Mucosa of stomach (tissue), 1 donor: ENCODE results near the gene SRCAP.

Experiments
- H3K27me3 ChIP-seq: one replicate; pipeline ENCODE4 v1.7.0; 2013; ENCODE audit warnings: mild to moderate bottlenecking, low read length; ENCODE audit not compliant: control insufficient read depth, insufficient read depth
- H3K36me3 ChIP-seq: one replicate; pipeline ENCODE4 v1.7.0; 2013; ENCODE audit warnings: low read length; ENCODE audit not compliant: control insufficient read depth, insufficient read depth
- H3K4me1 ChIP-seq: one replicate; pipeline ENCODE4 v1.7.0; 2013; ENCODE audit warnings: mild to moderate bottlenecking, low read length; ENCODE audit not compliant: control insufficient read depth, insufficient read depth
- H3K4me3 ChIP-seq: one replicate; pipeline ENCODE4 v1.7.0; 2013; ENCODE audit warnings: low read length
- H3K9ac ChIP-seq: one replicate; pipeline ENCODE4 v1.7.0; 2013; ENCODE audit warnings: mild to moderate bottlenecking, low read length, moderate library complexity
- H3K9me3 ChIP-seq: one replicate; pipeline ENCODE4 v1.7.0; 2013; ENCODE audit warnings: mild to moderate bottlenecking, low read length, moderate library complexity; ENCODE audit not compliant: control insufficient read depth
- donor health status: Pancreatic carcinoma.

The SRCAP gene

GRCh38 chr16:30657866-30658730, 40.9 kb upstream of the SRCAP start, which contains the start of gene FBRS:
TSS of gene FBRS (plus strand) at chr16:30658431. CDS start at chr16:30659519, 1,088 bp downstream.
- Histone ChIP-seq H3K4me1 (peaks cover 26% of the 10 kb centered on the region), H3K9me3 (no peaks in the 10 kb centered on the region), H3K27me3 (no peaks in the 10 kb centered on the region), H3K4me3 (peak within 1 kb of the TSS; percentile 92), H3K9ac (peak within 1 kb of the TSS; percentile 99), H3K36me3 (peaks cover 8% of the 10 kb centered on the region)

GRCh38 chr16:30658731-30659506, 40.1 kb upstream of the SRCAP start:
- H3K9ac ChIP-seq: peak overlapping the region; percentile 99

GRCh38 chr16:30659507-30660423, 39.2 kb upstream of the SRCAP start:
- Histone ChIP-seq H3K4me1 (peaks cover 26% of the 10 kb centered on the region), H3K36me3 (peaks cover 8% of the 10 kb centered on the region), H3K9ac (peak overlapping the region; percentile 99)

More at GRCh38 chr16:30658731-30659506, 40.1 kb upstream of the SRCAP start:
- Histone ChIP-seq H3K9me3 (no peaks in the 10 kb centered on the region), H3K36me3 (peaks cover 8% of the 10 kb centered on the region), H3K27me3 (no peaks in the 10 kb centered on the region), H3K4me3 (peak overlapping the region; percentile 92), H3K4me1 (peaks cover 26% of the 10 kb centered on the region)

GRCh38 chr16:30660424-30661261, 38.3 kb upstream of the SRCAP start:
- H3K27me3 ChIP-seq: no peaks in the 10 kb centered on the region
- no peaks in the 10 kb centered on the region for H3K9me3 ChIP-seq
- H3K4me1 ChIP-seq: peaks cover 26% of the 10 kb centered on the region
- H3K4me3 ChIP-seq: peak overlapping the region; percentile 77
- H3K36me3 ChIP-seq: peaks cover 11% of the 10 kb centered on the region
- peak overlapping the region; percentile 99 for H3K9ac ChIP-seq

More at GRCh38 chr16:30659507-30660423, 39.2 kb upstream of the SRCAP start:
- H3K27me3 ChIP-seq: no peaks in the 10 kb centered on the region
- peak overlapping the region; percentile 92 for H3K4me3 ChIP-seq
- H3K9me3 ChIP-seq: no peaks in the 10 kb centered on the region

- Histone ChIP-seq H3K4me3 (no peak overlapping the region), H3K36me3 (peaks cover 17% of the 10 kb centered on the region), H3K9ac (no peak overlapping the region), H3K27me3 (no peaks in the 10 kb centered on the region), H3K9me3 (no peaks in the 10 kb centered on the region), H3K4me1 (peaks cover 17% of the 10 kb centered on the region)
Measured at GRCh38 chr16:30662449-30662848, 36.5 kb upstream of the SRCAP start.

GRCh38 chr16:30663038-30663437, 35.9 kb upstream of the SRCAP start:
- H3K9me3 ChIP-seq: no peaks in the 10 kb centered on the region
- peaks cover 22% of the 10 kb centered on the region for H3K36me3 ChIP-seq
- peaks cover 15% of the 10 kb centered on the region for H3K4me1 ChIP-seq
- no peaks in the 10 kb centered on the region for H3K27me3 ChIP-seq
- H3K9ac ChIP-seq: no peak overlapping the region
- no peak overlapping the region for H3K4me3 ChIP-seq

GRCh38 chr16:30663820-30664219, 35.2 kb upstream of the SRCAP start:
- Histone ChIP-seq H3K9me3 (no peaks in the 10 kb centered on the region), H3K36me3 (peaks cover 22% of the 10 kb centered on the region), H3K9ac (no peak overlapping the region), H3K4me1 (peaks cover 15% of the 10 kb centered on the region), H3K27me3 (no peaks in the 10 kb centered on the region), H3K4me3 (no peak overlapping the region)

GRCh38 chr16:30664616-30665109, 34.3 kb upstream of the SRCAP start:
- H3K9ac ChIP-seq: no peak overlapping the region
- H3K4me3 ChIP-seq: no peak overlapping the region
- no peaks in the 10 kb centered on the region for H3K9me3 ChIP-seq
- H3K4me1 ChIP-seq: peaks cover 15% of the 10 kb centered on the region
- H3K27me3 ChIP-seq: no peaks in the 10 kb centered on the region
- peaks cover 22% of the 10 kb centered on the region for H3K36me3 ChIP-seq

GRCh38 chr16:30665155-30665829, 33.7 kb upstream of the SRCAP start:
- H3K9ac ChIP-seq: no peak overlapping the region
- no peak overlapping the region for H3K4me3 ChIP-seq
- H3K4me1 ChIP-seq: peaks cover 11% of the 10 kb centered on the region
- H3K9me3 ChIP-seq: no peaks in the 10 kb centered on the region
- H3K27me3 ChIP-seq: no peaks in the 10 kb centered on the region
- H3K36me3 ChIP-seq: peaks cover 22% of the 10 kb centered on the region

- H3K4me3 ChIP-seq: no peak overlapping the region
- H3K9ac ChIP-seq: no peak overlapping the region
- H3K27me3 ChIP-seq: no peaks in the 10 kb centered on the region
- H3K36me3 ChIP-seq: peaks cover 22% of the 10 kb centered on the region
- peaks cover 6% of the 10 kb centered on the region for H3K4me1 ChIP-seq
- H3K9me3 ChIP-seq: no peaks in the 10 kb centered on the region
Measured at GRCh38 chr16:30665830-30666190, 33.2 kb upstream of the SRCAP start.
